ENCODE measurements around the gene UBE2R2.
A peak's percentile ranks its signal among the peaks of the same experiment; 100 is the strongest.
"Not testable (repeated sequence)": the region's sequence is repeated elsewhere in the genome, so short reads cannot be mapped to it uniquely, and the experiment has no call there.

UBE2R2 gene, protein sequence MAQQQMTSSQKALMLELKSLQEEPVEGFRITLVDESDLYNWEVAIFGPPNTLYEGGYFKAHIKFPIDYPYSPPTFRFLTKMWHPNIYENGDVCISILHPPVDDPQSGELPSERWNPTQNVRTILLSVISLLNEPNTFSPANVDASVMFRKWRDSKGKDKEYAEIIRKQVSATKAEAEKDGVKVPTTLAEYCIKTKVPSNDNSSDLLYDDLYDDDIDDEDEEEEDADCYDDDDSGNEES

DNA sequence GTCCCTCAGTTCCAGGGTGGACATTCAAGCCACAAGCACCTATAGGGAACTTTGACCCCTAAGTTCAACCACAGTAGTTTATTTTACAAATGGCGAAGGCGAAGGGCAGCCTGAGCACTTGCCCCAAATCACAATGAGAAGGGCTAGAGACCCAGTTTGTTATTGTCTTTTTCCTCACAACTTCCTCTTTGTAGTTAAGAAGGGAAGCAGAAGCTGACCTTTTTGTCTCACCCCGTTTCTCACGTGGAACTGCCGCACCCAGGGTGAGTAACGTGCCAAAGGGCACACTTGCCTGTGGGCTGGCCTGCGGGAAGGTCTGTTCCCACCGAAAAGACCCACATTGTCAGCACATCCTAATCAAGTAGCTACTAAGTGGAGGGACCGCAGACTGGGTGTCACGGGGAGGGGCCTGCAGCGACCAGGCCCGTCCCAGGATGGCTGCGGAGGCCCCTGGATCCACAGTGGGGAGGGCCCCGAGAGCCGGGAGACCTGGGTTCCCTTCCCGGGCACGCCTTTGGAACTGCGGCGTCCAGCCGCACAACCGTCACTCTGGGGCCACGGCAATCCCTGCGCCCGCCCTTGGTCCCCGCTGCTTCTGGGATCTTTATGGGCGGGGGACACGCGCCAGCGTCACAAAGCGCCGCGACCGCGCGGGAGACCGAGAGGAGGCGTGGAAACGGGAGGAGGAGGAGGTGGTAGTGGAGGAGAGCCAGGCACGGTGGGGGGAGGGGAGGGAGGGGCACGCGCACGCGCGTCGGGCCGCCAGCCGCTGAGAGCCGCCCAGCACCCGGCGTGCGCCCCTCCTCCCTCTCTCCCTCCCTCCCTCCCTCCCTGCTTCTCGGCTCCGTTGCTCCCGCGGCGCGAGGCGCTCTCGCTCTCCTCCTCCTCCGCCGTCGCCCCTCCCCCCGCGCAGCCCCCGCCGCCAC lies at the start of gene UBE2R2:
Gene UBE2R2 (plus strand): TSS at position 834 of the 926 bp plus-strand sequence. CDS start 598 bp downstream, outside the sequence.
- DNase-seq (ENCODE audit: low read depth): peak; percentile 94
- H3K4me3 ChIP-seq (ENCODE audit: low read depth, low read length): peak within 1 kb of the TSS; percentile 75
- no peak for TF ChIP-seq CTCF (conservative IDR thresholded peaks at IDR 0.05; ENCODE audit: low read depth, low read length)

DNA sequence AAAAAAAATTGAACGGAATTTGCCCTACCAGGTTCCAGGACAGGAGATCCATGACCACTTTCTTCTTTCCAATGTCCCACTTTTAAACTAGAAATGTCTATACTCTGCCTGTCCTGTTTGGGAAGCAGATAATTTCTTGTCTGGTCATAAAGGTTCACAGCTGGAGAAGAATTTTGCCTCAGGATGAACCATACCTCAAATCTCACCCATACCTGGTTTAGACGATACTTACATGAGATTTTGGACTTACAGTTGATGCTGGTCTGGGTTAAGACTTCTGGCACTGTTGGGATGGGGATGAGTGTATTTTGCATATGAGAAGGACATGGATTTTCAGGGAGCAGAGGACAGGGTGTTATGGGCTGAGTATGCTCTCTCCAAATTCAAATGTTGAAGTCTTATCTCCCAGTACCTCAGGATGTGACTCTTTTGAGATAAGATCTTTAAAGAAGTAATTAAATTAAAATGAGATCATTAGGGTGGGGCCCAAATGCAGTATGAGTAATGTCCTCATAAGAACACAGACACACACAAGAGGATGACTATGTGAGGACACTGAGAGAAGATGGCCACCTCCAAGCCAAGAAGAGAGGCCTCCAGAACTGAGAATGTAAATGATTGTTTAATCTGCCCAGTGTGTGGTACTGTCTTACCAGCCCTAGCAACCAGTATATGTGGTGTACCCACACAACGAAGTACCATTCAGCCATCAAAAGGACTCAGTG lies 46.6 kb upstream of the UBE2R2 start:
- H3K4me3 ChIP-seq (ENCODE audit: low read depth, low read length); DNase-seq (ENCODE audit: low read depth): not testable (repeated sequence)

DNA sequence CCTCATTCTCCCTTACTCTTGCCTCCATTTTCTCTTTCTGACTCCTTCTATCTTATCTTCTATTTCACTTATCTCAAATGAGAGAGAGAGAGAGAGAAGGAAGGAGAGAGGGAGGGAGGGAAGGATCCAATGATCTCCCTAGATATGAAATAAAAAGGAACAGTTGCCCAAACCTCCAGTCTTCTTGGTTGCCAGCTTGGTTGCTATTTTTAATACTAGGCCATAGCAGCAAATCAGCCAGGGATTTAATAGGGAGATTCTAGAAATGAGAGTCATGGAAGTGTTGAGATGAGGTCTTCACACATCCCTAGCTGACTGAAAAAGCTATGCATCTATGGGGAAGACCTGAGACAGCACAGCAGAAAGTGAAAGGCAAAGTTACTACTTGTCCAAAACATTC lies 43.8 kb upstream of the UBE2R2 start:
- not testable (repeated sequence) for DNase-seq (ENCODE audit: low read depth); H3K4me3 ChIP-seq (ENCODE audit: low read depth, low read length)

DNA sequence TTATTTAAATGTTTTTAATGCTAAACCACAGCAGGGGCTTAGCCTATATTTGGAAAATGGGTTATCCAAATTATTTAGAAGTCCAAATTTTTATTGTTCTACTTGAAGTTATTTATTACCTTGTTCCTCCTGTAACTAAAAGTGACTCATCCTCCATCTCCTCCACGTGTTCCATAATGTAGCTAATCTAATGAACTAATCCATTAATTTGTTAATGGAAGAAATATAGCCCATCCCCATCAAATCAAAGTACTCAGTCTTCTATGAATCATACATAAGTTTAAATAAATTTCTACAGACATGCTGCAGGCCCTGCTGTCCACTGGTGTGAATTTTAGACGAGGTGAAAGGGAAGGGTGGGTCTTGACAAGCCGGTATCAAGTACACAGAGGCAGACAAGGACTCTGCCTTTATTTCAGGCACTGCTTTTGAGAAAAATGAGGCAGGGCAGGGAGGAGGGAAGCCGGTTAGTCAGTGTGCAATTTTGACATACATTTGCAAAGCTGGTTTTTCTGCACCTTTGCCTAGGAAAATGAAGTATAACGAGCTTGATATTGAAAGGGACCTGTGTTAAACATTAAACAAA lies 42.8 kb upstream of the UBE2R2 start:
- DNase-seq (ENCODE audit: low read depth); H3K4me3 ChIP-seq (ENCODE audit: low read depth, low read length): not testable (repeated sequence)

- no peak overlapping the region for H3K4me3 ChIP-seq (ENCODE audit: low read depth, low read length)
- no peak for TF ChIP-seq CTCF (conservative IDR thresholded peaks at IDR 0.05; ENCODE audit: low read depth, low read length)
- DNase-seq (ENCODE audit: low read depth): no peak
Measured at GRCh38 chr9:33776578-33776977, 40.4 kb upstream of the UBE2R2 start.

- TF ChIP-seq CTCF (conservative IDR thresholded peaks at IDR 0.05; ENCODE audit: low read depth, low read length): peak; percentile 84
- peak; percentile 78 for DNase-seq (ENCODE audit: low read depth)
- H3K4me3 ChIP-seq (ENCODE audit: low read depth, low read length): no peak overlapping the region
Measured at GRCh38 chr9:33778700-33779351, 38.1 kb upstream of the UBE2R2 start.

DNA sequence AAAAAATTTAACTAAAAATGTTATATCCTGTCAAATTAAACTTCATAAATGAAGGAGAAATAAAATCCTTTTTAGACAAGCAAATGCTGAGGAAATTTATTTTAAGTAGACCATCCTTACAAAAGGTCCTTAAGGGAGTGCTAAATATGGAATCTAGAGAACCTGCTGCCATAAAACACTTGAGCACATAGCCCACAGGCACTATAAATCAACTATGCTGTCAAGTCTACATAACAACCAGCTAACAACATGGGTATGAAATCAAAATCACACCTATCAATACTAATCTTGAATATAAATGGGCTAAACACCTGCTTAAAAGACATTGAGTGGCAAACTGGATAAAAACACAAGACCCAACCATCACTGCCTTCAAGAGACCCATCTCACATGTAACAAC lies 36.7 kb upstream of the UBE2R2 start:
- DNase-seq (ENCODE audit: low read depth): no peak
- TF ChIP-seq CTCF (conservative IDR thresholded peaks at IDR 0.05; ENCODE audit: low read depth, low read length): no peak
- no peak overlapping the region for H3K4me3 ChIP-seq (ENCODE audit: low read depth, low read length)

GRCh38 chr9:33781736-33782135 lies 35.2 kb upstream of the UBE2R2 start:
- no peak for TF ChIP-seq CTCF (conservative IDR thresholded peaks at IDR 0.05; ENCODE audit: low read depth, low read length)
- H3K4me3 ChIP-seq (ENCODE audit: low read depth, low read length): no peak overlapping the region
- no peak for DNase-seq (ENCODE audit: low read depth)

Measured in choroid plexus epithelial cell (primary cell).